HG03520 (cell line): ENCODE measurements around the gene RAD23B.

Experiments used
- ATAC-seq: cut with Tn5 transposase; IDR thresholded peaks from one replicate; pipeline ENCODE4 v1.9.1; 2021; ENCODE audit warnings: mild to moderate bottlenecking, moderate library complexity; ENCODE audit not compliant: unreplicated experiment

Gene RAD23B

GRCh38 chr9:107268560-107268959, 14.5 kb upstream of the RAD23B start:
- no peak for ATAC-seq

- no peak for ATAC-seq
These were observed 13.8 kb upstream of the RAD23B start for GRCh38 chr9:107269254-107269653.

GRCh38 chr9:107269681-107270080, 13.4 kb upstream of the RAD23B start:
- ATAC-seq, result no peak

- no peak for ATAC-seq
These were observed 13.0 kb upstream of the RAD23B start for GRCh38 chr9:107270082-107270481.

- ATAC-seq, result no peak
These were observed 12.5 kb upstream of the RAD23B start for GRCh38 chr9:107270580-107270979.

- peak; percentile 7 for ATAC-seq
These were observed 9.4 kb upstream of the RAD23B start for GRCh38 chr9:107273634-107274033.

GRCh38 chr9:107274096-107274495, 9.0 kb upstream of the RAD23B start:
- ATAC-seq, result peak; percentile 82

GRCh38 chr9:107274953-107275422, 8.1 kb upstream of the RAD23B start:
- no peak for ATAC-seq

- ATAC-seq, result no peak
These were observed 7.5 kb upstream of the RAD23B start for GRCh38 chr9:107275530-107275929.

- no peak for ATAC-seq
These were observed 5.9 kb upstream of the RAD23B start for GRCh38 chr9:107276966-107277710.

GRCh38 chr9:107277801-107278200, 5.3 kb upstream of the RAD23B start:
- no peak for ATAC-seq

- no peak for ATAC-seq
These were observed 4.0 kb upstream of the RAD23B start for GRCh38 chr9:107279086-107279485.

GRCh38 chr9:107280543-107280942, 2.5 kb upstream of the RAD23B start:
- ATAC-seq, result no peak

- ATAC-seq, result no peak
These were observed 1.9 kb upstream of the RAD23B start for GRCh38 chr9:107281184-107281583.

GRCh38 chr9:107281922-107282667, 984 bp upstream of the RAD23B start:
- ATAC-seq, result peak; percentile 1

GRCh38 chr9:107283623-107284616, 841 bp downstream of the RAD23B start:
- peak; percentile 40 for ATAC-seq

GRCh38 chr9:107284636-107285035, 1.6 kb downstream of the RAD23B start:
- ATAC-seq, result no peak

- ATAC-seq, result no peak
These were observed 2.2 kb downstream of the RAD23B start for GRCh38 chr9:107285286-107285685.

GRCh38 chr9:107286057-107286456, 3.0 kb downstream of the RAD23B start:
- no peak for ATAC-seq

GRCh38 chr9:107288701-107289100, 5.6 kb downstream of the RAD23B start:
- no peak for ATAC-seq

- no peak for ATAC-seq
These were observed 7.5 kb downstream of the RAD23B start for GRCh38 chr9:107290619-107291018.
